ENCODE measurements around the gene PSORS1C2.

GRCh38 chr6:31154436-31154835 lies 15.6 kb upstream of the PSORS1C2 start:
- no peak for TF ChIP-seq ZNF274 (IDR thresholded peaks at IDR 0.05; ENCODE audit: low read depth, low read length)
- TF ChIP-seq YY1 (IDR thresholded peaks at IDR 0.05; ENCODE audit: insufficient read depth, insufficient read length) = no peak
- no peak for TF ChIP-seq SUZ12 (IDR thresholded peaks at IDR 0.05; ENCODE audit: extremely low read depth, insufficient read depth, insufficient read length)
